Activated CD4-positive, alpha-beta T cell treated with anti-CD3 and anti-CD28 coated beads for 48 hours (primary cell): ENCODE measurements around the gene PLBD2.
"Not testable (repeated sequence)": the region's sequence is repeated elsewhere in the genome, so short reads cannot be mapped to it uniquely, and the experiment has no call there.

Experiments used
- DNase-seq: peaks from one replicate; pipeline ENCODE4 v3.0.0-alpha.2; 2020

PLBD2 gene

DNA sequence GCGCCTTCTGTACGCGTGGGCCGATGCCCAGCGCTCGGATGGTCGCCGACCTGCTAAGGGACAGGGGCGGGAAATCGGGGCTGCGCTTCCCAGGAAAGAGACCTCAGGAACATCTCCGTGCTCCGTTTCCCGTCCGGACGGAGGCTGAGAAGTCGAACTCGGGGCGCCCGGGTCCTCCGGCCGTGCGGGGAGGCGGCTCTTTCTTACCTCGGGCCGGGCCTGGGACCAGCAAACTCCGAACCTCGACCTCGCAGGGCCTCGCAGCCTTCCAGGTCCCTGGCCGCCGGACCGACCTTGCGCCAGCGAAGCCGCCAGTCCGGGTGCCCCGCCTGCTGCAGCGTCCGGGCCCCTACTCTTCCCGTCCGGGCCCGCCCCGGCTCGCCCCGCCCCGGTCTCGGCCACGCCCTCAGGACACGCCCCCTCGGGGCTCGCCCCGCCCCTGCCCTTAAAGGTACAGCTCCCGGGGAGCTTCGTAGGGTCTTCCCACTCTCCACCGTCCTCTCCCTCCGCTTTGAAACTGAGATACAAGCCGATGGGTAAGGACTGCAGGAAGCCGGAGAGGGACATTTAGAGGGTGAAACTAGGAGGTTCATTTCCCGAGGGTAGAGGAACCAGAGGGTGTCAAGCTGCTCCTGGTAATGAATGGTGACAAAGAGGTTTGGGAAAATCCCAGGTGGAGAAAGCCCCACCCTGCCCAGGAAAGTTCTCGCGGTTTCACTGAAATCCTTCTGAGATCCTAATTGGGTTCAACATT lies 23.4 kb upstream of the PLBD2 start, which contains the start of gene SLC8B1:
Gene SLC8B1 (minus strand): TSS at position 324 of the 754 bp plus-strand sequence. CDS start 2,231 bp downstream, outside the sequence.
- DNase-seq, result peak; percentile 91

DNA sequence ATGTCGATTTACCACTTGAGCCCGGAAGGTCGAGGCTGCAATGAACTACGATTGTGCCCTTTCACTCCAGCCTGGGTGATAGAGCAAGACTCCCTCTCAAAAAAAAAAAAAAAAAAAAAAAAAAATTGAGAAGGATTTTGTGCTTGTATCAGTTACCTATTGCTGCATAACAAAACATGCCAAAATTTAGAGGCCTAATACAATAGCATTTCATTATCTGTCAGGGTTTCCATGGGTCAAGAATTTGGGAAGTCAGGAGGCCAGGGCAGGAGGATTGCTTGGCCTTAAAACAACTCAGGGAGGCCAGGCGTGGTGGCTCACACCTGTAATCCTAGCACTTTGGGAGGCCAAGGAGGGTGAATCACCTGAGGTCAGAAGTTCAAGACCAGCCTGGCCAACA lies 18.8 kb upstream of the PLBD2 start:
- DNase-seq, result no peak

DNA sequence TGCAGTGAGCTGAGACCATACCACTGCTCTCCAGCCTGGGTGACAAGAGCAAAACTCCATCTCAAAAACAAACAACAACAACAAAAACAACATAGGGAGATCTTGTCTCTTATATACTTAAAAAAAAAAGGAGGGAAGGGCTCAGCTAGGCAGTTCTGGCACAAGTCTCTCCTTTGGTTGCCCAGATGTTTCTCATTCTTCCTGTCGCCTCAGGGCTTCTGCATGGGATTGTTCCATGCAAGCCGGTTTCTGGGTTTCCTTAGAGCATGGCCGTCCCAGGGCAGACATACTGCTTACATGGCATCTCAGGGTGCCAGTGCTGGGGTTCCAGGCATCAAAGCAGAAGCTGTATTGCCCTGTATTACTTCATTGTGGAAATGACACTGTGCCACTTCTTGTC lies 18.3 kb upstream of the PLBD2 start:
- no peak for DNase-seq

DNA sequence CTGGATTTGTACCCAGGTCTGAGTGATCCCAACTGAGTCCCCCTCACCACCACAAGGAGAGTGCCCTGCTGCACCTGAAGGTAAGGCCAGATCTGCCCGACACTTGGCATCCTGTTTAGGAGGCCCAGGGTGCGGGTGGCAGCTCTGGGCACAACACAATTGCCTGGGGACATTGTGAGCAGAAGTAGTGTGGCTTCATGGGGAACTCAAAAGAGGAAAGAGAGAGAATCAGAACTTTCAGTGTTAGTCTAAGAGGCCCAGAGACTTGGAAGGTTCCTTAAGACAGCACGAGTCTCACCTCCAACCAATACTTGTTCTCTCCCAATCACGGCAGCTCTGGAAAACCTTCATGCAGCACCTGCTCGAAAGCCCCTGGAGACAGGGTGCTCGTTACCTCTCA lies 16.9 kb upstream of the PLBD2 start:
- DNase-seq, result no peak

DNA sequence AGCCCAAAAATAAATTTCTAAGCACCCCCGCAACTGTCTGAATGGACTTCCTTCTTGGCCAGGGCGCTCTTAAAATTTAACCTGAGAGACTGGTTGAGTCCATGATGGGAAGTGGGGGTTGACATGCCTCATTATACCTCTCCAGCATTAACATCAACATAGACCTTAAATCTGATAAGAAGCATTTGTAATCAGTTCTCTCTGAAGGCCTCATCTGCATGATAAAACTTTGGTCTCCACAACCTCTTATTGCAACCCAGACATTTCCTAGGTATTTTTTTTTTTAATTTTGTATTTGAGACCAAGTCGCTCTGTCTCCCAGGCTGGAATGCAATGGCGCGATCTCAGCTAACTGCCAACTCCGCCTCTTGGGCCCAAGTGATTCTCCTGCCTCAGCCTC lies 13.1 kb upstream of the PLBD2 start:
- DNase-seq, result no peak

DNA sequence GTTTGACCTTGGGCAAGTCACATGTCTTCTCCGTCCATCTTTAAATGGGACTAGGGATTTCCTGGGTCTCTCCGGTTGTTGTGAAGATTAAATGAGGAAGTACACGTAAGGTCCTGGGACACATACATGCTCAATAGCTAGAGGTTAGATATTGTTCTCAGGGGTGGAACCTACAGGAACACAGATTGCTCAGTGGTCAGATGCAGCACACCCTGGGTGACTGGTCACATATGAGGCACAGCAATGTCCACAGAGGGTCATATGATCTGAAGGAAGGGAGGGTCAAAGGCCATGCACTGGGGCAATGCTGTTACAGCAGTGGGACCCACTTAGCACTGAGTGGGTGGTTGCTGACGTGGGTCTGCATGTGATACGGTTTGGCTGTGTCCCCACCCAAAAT lies 12.0 kb upstream of the PLBD2 start:
- DNase-seq, result no peak

DNA sequence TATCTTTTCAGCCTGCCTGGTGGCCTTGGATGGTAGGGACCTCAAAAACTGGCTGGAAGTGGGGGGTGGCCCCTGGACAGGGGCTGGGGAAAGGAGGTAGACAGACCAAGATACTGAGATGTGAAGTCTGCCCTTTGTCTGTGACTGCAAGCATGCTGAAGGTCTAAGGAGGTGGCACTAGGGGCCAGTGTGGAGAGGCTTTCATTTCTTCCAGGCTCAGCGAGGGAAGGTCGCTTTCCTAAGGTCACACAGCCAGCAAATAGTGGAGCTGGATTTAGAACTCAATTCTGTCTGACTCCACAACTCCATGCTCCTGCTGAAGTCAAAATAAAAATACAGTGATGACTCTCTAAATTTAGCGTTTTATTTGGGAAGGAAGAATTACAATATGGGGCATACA lies 11.3 kb upstream of the PLBD2 start:
- DNase-seq, result no peak

DNA sequence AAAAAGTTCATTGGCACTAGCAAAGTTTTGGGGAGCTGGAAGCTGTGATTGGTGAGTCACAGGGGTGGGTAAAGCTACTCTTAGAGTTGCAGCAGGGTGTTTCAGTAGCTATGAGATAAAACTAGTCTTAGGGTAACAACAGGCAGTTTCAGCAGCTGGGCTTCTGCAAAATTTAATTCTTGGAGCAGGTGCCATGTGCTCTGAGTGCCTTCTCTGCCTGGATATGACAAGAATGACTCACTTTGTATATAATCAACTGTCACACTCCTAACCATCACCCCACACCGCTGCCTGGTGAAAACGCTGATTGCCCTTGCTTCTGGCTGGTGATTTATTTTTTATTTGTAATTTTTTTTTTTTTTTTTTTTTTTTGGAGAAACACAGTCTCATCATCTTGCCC lies 10.5 kb upstream of the PLBD2 start:
- no peak for DNase-seq

DNA sequence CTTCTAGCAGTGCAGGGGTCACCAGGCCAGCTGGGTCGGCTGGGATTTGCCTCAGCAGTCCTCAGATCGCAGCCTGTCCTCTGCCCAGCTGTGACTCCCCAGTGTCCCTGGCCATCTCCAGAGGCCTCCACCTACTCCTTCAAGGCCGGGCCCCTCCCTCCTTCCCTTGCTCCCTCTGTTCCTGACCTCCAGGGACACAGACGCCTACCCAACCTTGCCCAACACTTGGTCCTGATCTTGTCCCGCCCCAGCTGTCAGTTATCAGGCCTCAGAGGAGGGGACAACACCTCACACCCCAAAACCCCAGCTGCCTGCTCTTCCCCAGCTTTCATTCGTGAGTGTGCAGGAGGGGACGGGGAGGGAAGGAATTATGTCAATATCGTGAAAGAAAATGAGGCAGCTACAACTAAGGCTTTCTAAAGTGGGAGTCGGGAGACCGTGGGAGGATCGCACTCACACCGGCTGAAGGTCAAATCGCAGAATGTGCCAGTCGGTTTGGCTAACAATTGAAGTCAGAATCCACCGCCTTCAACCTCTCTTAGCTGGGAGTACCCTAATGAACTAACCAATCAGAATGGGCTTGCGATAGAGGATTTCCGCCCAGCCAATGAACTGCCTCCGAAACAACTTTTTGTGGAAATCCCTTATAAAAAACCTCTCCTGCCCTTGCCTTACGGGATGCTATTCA lies 9.4 kb upstream of the PLBD2 start:
- no peak for DNase-seq

DNA sequence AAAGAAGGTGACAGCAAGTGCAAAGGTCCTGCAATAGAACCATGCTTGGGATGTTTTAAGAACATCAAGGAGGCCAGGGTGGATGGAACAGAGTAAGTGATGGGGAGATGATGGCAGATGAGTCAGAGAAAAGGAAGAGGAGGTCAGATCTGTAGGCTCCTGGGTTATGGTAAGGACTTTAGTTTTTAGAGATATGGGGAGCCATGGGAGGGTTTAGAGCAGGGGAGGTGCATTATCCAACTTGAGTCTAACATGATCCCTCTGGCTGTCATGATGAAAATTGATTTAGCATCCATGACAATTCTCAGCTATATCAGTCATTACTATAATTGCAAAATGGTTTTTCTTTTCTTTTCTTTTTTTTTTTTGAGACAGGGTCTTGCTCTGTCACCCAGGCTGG lies 7.3 kb upstream of the PLBD2 start:
- DNase-seq, result no peak

DNA sequence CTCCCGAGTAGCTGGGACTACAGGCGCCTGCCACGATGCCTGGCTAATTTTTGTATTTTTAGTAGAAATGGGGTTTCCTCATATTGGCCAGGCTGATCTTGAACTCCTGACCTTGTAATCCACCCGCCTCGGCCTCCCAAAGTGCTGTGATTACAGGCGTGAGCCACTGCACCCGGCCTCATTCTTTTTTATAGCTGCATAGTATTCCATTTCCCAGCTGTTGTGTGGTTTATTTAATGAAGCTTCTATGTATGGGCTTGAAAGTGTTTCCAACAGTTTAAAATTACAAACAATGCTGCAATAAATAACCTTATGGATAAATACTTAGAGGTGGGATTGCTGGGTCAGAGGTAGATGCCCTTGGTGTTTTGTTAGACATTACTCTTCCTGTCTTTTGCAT lies 4.2 kb upstream of the PLBD2 start:
- DNase-seq, result not testable (repeated sequence)

DNA sequence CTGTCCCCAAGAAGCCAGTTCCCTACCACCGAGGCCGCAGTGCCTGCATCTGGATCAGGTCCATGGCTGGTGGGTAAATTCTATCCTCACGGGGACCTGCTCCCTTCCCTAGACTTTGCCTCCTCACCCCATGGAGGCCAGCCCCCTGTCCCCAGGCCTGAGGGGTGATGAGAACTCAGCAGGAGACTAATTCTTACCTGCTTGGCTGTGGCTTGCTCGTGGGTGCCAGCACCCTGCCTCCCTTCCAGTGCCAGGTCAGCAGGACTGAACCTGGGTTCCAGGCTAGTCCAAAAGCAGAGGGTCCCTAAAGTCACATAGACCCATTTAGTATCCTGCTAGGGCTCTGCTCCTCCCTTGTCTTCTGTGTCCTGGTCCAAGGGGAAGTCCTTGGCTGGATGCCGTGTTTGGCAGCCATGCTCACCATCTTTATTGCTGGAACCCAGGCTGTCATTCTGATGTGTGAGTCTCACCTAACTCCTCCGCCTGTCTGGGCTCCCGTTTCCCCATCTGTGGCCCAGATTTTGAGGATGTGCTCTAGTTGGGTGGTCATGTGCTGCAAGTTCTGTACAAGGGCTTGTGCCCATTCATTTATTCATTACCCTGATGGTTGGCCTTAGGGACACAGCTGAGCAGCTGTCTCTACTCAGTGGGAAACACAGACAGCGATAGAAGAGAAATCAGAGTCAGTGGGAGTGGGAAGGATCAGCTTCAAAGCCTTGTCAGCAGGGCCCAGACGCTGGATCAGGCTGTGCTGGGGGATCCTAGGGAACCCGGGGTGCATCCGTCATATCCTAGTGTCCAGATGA lies 949 bp downstream of the PLBD2 start:
- no peak for DNase-seq

DNA sequence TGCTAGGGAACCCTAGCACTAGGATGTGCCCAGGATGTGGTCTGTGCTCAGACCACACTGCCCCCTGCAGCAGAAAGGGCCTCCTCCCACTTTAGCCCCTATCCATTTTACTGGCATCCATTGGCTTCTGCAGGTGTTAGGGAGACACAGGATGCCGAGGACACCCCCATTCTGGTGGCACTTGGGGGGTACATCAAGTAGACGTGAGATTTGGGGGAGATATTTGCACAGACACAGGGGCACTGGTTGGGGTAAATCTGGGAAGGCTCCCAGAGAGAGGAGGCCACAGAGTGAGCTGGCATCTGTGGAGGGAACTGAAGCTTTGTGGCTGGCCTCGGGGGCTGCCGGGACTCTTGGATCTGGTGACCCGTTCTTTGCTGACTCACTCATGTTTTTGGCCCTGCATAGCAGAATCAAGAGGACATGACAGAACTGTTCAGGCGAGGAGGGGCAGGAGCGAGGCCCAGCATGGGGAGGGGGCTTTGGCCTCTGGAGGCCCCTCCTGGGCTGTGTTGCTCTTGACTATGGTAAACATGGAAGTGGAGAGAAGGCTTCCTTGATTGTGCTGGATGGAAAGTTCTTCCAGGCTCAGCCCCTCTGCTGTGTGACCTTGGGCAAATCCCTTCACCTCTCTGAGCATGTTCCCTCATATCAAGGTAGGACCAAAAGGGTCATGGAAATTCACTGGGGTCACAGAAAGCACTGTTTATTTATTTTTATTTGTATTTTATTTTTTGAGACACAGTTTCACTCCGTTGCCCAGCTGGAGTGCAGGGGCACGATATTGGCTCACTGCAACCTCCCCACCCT lies 1.8 kb downstream of the PLBD2 start:
- no peak for DNase-seq

DNA sequence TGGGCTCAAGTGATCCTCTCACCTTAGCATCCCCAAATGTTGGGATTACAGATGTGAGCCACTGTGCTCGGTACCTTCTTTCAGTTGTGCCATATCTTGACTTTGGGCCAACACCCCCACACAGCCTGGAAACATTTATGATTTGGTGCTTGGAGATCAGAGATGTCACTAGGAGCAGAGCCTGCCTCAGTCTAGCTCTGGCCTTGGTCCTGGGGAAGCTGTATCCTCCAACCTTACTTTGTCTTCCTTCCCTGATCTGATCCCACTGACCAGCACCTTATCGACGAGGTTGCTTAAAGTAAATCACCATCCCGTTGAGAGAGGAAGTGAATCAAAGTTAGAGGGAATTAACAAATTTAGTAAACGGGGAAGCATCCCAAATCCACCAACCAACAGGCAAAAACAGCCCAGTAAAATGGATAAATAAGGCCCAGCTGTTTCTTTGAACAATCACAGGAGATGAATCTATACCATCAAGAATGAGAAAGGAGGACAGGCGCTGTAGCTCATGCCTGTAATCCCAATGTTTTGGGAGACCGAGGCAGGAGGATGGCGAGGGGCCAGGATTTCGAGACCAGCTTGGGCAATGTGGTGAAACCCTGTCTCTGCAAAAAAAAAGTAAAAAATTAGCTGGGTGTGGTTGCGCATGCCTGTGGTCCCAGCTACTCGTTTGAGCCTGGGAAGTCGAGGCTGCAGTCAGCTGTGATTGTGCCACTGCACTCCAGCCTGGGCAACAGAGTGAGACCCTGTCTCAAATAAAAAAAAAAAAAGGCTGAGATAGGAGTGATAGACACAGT lies 3.4 kb downstream of the PLBD2 start:
- DNase-seq, result no peak

DNA sequence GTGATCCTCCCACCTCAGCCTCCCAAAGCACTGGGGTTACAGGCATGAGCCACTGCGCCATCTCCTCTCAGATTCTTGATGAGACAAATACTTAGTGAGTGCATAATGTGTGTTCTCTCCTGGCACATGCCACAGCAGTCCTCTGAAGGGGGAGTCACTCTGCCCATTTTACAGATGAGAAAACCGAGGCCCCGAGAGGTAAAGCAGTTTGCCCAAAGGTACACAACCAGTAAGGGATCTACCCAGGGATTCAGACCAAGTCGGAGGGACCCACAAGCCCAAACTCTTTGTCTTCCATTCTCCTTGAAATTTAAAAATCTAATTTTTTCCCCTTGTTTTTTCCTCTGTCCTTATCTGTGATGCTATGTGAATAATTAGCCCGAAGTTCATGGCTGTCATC lies 6.3 kb downstream of the PLBD2 start:
- DNase-seq, result no peak

DNA sequence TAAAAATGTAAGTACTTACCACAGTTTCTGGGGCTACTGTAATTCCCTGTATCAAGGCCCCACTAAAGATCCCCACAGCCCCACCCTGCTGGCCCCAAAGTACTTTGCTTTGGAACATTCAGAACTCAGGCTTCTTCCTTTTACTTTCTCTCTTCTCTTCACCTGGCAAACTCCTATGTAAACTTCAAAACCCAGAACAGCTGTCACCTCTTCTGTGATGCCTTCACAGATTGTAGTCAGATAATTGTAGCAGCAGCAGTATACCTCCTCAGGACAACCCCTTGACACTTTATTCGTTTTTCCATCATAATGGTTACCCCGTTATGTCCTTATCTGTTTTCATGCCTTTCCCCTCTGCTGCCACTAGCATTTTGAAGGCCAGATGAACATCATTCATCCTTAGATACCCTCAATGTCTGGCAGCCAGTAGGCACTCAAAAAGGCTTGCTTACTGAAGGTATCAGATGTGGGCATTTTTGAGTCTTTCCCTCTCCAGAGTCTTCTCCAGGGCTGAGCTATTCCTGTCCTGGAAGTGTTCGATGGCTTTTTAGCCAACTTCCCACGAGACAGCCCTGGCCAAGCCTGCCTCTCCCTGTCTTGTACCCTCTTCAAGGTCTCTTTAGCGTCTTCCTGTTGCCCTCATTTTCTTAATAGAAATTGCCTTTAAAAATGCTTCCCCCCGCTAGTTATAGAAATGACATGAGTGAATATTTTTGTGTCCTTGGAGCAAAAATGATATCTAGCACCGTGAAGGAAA lies 7.4 kb downstream of the PLBD2 start:
- DNase-seq, result no peak

DNA sequence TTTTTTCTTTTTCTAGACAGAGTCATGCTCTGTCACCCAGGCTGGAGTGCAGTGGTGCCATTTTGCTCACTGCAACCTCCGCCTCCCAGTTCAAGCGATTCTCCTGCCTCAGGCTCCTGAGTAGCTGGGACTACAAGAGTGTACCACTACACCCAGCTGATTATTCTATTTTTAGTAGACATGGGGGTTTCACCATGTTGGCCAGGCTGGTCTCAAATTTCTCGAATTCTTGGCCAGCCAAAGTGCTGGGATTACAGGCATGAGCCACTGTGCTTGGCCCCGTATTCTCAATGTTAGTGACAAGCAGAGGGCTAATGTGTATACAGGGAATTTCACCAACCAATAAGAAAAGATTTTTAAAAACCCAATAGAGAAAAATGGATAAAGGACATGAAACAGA lies 8.4 kb downstream of the PLBD2 start:
- no peak for DNase-seq

DNA sequence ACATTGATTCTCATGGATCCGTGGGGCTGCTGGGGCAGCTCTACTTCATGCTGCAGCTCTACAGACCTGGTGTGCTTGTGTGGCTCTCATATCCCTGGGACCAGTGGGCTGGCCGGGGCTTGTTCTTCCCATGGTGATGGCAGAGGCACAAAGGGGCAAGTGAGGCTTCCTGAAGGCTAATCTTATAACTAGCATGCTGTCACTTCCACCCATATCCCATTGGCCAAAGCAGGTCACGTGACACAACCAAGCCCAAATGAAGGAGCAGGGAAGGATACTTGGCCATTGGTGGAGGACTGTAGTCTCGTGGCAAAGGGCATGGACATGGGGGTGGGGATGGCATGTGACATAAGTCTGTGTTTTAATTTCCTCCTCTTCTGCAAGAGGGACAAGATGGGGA lies 9.9 kb downstream of the PLBD2 start:
- DNase-seq, result no peak

DNA sequence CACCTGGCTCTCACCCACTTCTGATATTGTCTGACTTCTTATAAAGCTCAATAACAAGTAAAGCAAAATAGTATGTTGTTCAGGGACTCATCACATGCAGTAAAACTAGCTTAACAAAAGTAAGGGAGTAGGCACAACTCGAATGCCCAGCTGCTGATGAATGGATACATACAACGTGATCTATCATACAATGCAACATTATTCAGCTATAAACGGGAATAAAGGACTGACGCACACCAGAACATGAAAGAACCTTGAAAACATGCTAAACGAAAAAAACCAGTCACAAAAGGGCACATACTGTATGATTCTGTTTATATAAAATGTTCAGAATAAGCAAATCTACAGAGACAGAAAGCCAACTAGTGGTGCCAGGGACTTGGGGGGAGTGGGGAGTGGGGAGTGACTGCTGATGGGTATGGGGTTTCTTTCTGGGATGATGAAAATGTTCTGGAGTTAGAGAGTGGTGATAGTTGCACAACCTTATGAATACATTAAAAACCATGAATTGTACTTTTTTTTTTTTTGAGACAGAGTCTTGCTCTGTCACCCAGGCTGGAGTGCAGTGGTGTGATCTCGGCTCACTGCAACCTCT lies 11.1 kb downstream of the PLBD2 start:
- no peak for DNase-seq

DNA sequence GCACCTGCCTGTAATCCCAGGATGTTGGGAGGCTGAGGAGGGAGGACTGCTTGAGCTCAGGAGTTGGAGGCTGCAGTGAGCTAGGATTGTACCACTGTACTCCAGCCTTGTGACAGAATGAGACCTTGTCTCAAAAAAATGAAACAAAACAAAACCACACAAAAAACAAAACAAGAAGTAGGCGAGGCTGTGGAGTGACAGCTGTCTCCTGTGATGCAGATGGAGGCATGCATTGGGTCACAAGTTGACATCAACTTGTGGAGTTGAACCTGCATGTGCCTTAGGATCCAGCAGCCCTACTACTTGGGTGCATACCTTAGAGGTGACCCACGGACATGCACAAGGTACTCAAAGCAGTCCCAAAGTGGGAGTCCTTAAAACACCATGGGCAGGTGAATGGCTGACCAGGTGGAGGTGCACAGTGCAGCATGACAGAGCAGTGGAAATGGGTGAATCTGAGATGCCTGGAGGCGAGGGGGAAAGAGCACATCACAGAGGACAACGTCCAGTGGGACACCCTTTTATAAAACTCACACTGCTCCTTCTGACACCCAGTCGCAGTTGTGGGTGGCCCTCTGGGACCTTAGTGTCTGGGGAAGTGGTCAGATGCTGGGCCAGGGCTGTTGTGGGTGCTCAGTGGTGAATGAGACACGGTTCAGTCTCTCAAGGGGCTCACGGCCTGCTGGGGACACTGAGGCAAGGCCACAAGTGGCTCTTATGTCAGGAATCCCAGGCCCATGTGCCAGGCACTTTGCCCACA lies 12.7 kb downstream of the PLBD2 start:
- no peak for DNase-seq
